ENCODE data around the gene CTU2.

The CTU2 gene

GRCh38 chr16:88747588-88748301, 41.4 kb downstream of the CTU2 start:
- ATAC-seq (peak; percentile 45), DNase-seq (peak; percentile 49 to 60)
- Mint-ChIP-seq H3K4me1 (peaks cover 38% of the 10 kb centered on the region), H3K9me3 (no peaks in the 10 kb centered on the region), H3K4me3 (no peak overlapping the region), H3K27ac (no peak overlapping the region), H3K27me3 (no peaks in the 10 kb centered on the region)

GRCh38 chr16:88748364-88748763, 42.1 kb downstream of the CTU2 start:
- no peaks in the 10 kb centered on the region for H3K9me3 Mint-ChIP-seq
- no peaks in the 10 kb centered on the region for H3K27me3 Mint-ChIP-seq
- no peak overlapping the region for H3K4me3 Mint-ChIP-seq
- peaks cover 38% of the 10 kb centered on the region for H3K4me1 Mint-ChIP-seq
- no peak overlapping the region for H3K27ac Mint-ChIP-seq
- DNase-seq (no peak), ATAC-seq (no peak)

GRCh38 chr16:88749358-88749757, 43.1 kb downstream of the CTU2 start:
- no peak for ATAC-seq
- no peaks in the 10 kb centered on the region for H3K9me3 Mint-ChIP-seq
- H3K27me3 Mint-ChIP-seq, result no peaks in the 10 kb centered on the region
- H3K4me1 Mint-ChIP-seq, result peaks cover 29% of the 10 kb centered on the region
- DNase-seq, result no peak
- H3K4me3 Mint-ChIP-seq, result no peak overlapping the region
- no peak overlapping the region for H3K27ac Mint-ChIP-seq

- peaks cover 14% of the 10 kb centered on the region for H3K4me1 Mint-ChIP-seq
- no peak for DNase-seq
- no peak overlapping the region for H3K4me3 Mint-ChIP-seq
- no peak for ATAC-seq
- H3K9me3 Mint-ChIP-seq, result no peaks in the 10 kb centered on the region
- H3K27ac Mint-ChIP-seq, result no peak overlapping the region
- H3K27me3 Mint-ChIP-seq, result no peaks in the 10 kb centered on the region
These were observed 44.6 kb downstream of the CTU2 start for GRCh38 chr16:88750854-88751253.

- no peaks in the 10 kb centered on the region for H3K9me3 Mint-ChIP-seq
- no peak overlapping the region for H3K4me3 Mint-ChIP-seq
- no peaks in the 10 kb centered on the region for H3K4me1 Mint-ChIP-seq
- H3K27me3 Mint-ChIP-seq, result no peaks in the 10 kb centered on the region
- H3K27ac Mint-ChIP-seq, result peak overlapping the region in 1 of 2 donors; percentile 19
- ATAC-seq (no peak), DNase-seq (no peak)
These were observed 46.2 kb downstream of the CTU2 start for GRCh38 chr16:88752386-88753002.

- Mint-ChIP-seq H3K27ac (no peak overlapping the region), H3K9me3 (no peaks in the 10 kb centered on the region)
These were observed 46.9 kb downstream of the CTU2 start for GRCh38 chr16:88753191-88753590.

GRCh38 chr16:88753602-88754001, 47.3 kb downstream of the CTU2 start:
- Mint-ChIP-seq H3K4me3 (no peak overlapping the region), H3K9me3 (no peaks in the 10 kb centered on the region), H3K27ac (no peak overlapping the region)

More at GRCh38 chr16:88753191-88753590, 46.9 kb downstream of the CTU2 start:
- no peak for DNase-seq
- H3K4me1 Mint-ChIP-seq, result no peaks in the 10 kb centered on the region
- H3K4me3 Mint-ChIP-seq, result no peak overlapping the region
- no peak for ATAC-seq
- H3K27me3 Mint-ChIP-seq, result no peaks in the 10 kb centered on the region

GRCh38 chr16:88754109-88754911, 48.0 kb downstream of the CTU2 start:
- Mint-ChIP-seq H3K27ac (no peak overlapping the region), H3K4me1 (peaks cover 5% of the 10 kb centered on the region), H3K27me3 (no peaks in the 10 kb centered on the region), H3K9me3 (no peaks in the 10 kb centered on the region), H3K4me3 (no peak overlapping the region)
- ATAC-seq, result no peak
- no peak for DNase-seq

More at GRCh38 chr16:88753602-88754001, 47.3 kb downstream of the CTU2 start:
- Mint-ChIP-seq H3K4me1 (no peaks in the 10 kb centered on the region), H3K27me3 (no peaks in the 10 kb centered on the region)
- ATAC-seq (no peak), DNase-seq (no peak)

- Mint-ChIP-seq H3K9me3 (no peaks in the 10 kb centered on the region), H3K27ac (no peak overlapping the region), H3K4me1 (peaks cover 9% of the 10 kb centered on the region), H3K27me3 (no peaks in the 10 kb centered on the region), H3K4me3 (no peak overlapping the region)
- DNase-seq (no peak), ATAC-seq (no peak)
These were observed 48.8 kb downstream of the CTU2 start for GRCh38 chr16:88754912-88755744.

- no peak for DNase-seq
- Mint-ChIP-seq H3K27me3 (no peaks in the 10 kb centered on the region), H3K27ac (no peak overlapping the region), H3K4me3 (no peak overlapping the region), H3K4me1 (peaks cover 9% of the 10 kb centered on the region), H3K9me3 (no peaks in the 10 kb centered on the region)
- no peak for ATAC-seq
These were observed 49.6 kb downstream of the CTU2 start for GRCh38 chr16:88755745-88756443.

GRCh38 chr16:88758227-88758943, 52.1 kb downstream of the CTU2 start:
- Mint-ChIP-seq H3K9me3 (no peaks in the 10 kb centered on the region), H3K27me3 (no peaks in the 10 kb centered on the region), H3K4me3 (no peak overlapping the region), H3K4me1 (peaks cover 9% of the 10 kb centered on the region), H3K27ac (no peak overlapping the region)
- ATAC-seq (no peak), DNase-seq (no peak)

GRCh38 chr16:88758944-88759244, 52.6 kb downstream of the CTU2 start:
- no peaks in the 10 kb centered on the region for H3K9me3 Mint-ChIP-seq
- ATAC-seq, result no peak
- peaks cover 9% of the 10 kb centered on the region for H3K4me1 Mint-ChIP-seq
- no peak overlapping the region for H3K27ac Mint-ChIP-seq
- no peak for DNase-seq
- H3K27me3 Mint-ChIP-seq, result no peaks in the 10 kb centered on the region
- no peak overlapping the region for H3K4me3 Mint-ChIP-seq

GRCh38 chr16:88759245-88759975, 53.1 kb downstream of the CTU2 start:
- H3K27me3 Mint-ChIP-seq, result no peaks in the 10 kb centered on the region
- no peaks in the 10 kb centered on the region for H3K9me3 Mint-ChIP-seq
- peaks cover 9% of the 10 kb centered on the region for H3K4me1 Mint-ChIP-seq
- peak; percentile 67 for ATAC-seq
- no peak for DNase-seq
- peak overlapping the region in 1 of 2 donors; percentile 60 for H3K4me3 Mint-ChIP-seq
- H3K27ac Mint-ChIP-seq, result no peak overlapping the region

GRCh38 chr16:88759976-88760350, 53.7 kb downstream of the CTU2 start:
- Mint-ChIP-seq H3K27me3 (no peaks in the 10 kb centered on the region), H3K4me3 (no peak overlapping the region), H3K9me3 (no peaks in the 10 kb centered on the region), H3K27ac (peak overlapping the region in 1 of 2 donors; percentile 63), H3K4me1 (peaks cover 9% of the 10 kb centered on the region)
- ATAC-seq, result peak; percentile 6
- no peak for DNase-seq

Data from stimulated activated naive CD8-positive, alpha-beta T cell treated with anti-CD3 and anti-CD28 coated beads, Interleukin-15, amount 100 ng/mL, for 72 hours (primary cell).